HepG2 (cell line): ENCODE measurements around the gene FITM1. TPM values are rescaled to one million over a fixed set of nuclear protein-coding genes. Genes with fewer than 3 reads are reported as not detected.

Experiments used
- CEBPG ChIP-seq: IDR thresholded peaks from 2 replicates; pipeline ENCODE4 v1.6.1; 2016
- FOXM1 ChIP-seq: sonication (generic); formaldehyde crosslinking; IDR thresholded peaks from 2 replicates; pipeline ENCODE4 v1.5.0; 2020; ENCODE audit warnings: missing genetic modification reagents
- GATAD2A ChIP-seq: IDR thresholded peaks from 2 replicates; pipeline ENCODE4 v1.6.1; 2016
- HOXA9 ChIP-seq: sonication (generic); formaldehyde crosslinking; IDR thresholded peaks from 2 replicates; pipeline ENCODE4 v1.8.1; 2022; ENCODE audit warnings: missing genetic modification reagents, mild to moderate bottlenecking, moderate library complexity, borderline replicate concordance
- MAFF ChIP-seq: IDR thresholded peaks from 2 replicates; pipeline ENCODE4 v1.6.1; 2011; ENCODE audit warnings: low read depth, low read length, improper control_type of control experiment
- MTF1 ChIP-seq: sonication (generic); formaldehyde crosslinking; IDR thresholded peaks from 2 replicates; pipeline ENCODE4 v1.5.0; 2020; ENCODE audit warnings: missing genetic modification reagents
- MTF2 ChIP-seq: sonication (generic); formaldehyde crosslinking; IDR thresholded peaks from 2 replicates; pipeline ENCODE4 v1.5.0; 2020; ENCODE audit warnings: missing genetic modification reagents, borderline replicate concordance
- NFRKB ChIP-seq: fragments of 450-650 bp; IDR thresholded peaks from 2 replicates; pipeline ENCODE4 v1.6.1; 2017
- NFYB ChIP-seq: sonication (generic); formaldehyde crosslinking; IDR thresholded peaks from 2 replicates; pipeline ENCODE4 v1.4.0; 2020; ENCODE audit warnings: missing genetic modification reagents
- PHF5A ChIP-seq: IDR thresholded peaks from one replicate; pipeline ENCODE4 v1.6.1; 2018; ENCODE audit warnings: low read depth, missing genetic modification reagents; ENCODE audit not compliant: unreplicated experiment
- POLR2AphosphoS2 ChIP-seq: IDR thresholded peaks from 2 replicates; pipeline ENCODE4 v1.6.1; 2011; ENCODE audit warnings: low read depth, low read length, improper control_type of control experiment
- POLR2G ChIP-seq: fragments of 200-400 bp; formaldehyde crosslinking; IDR thresholded peaks from 2 replicates; pipeline ENCODE4 v1.6.1; 2018; ENCODE audit warnings: mild to moderate bottlenecking, low read depth, low read length, moderate library complexity
- RBM39 ChIP-seq: fragments of 200-400 bp; formaldehyde crosslinking; IDR thresholded peaks from one replicate; pipeline ENCODE4 v1.6.1; 2018; ENCODE audit warnings: antibody characterized with exemption, mild to moderate bottlenecking, low read depth, low read length; ENCODE audit not compliant: poor library complexity, severe bottlenecking
- ZBTB7B ChIP-seq: sonication (generic); formaldehyde crosslinking; IDR thresholded peaks from 2 replicates; pipeline ENCODE4 v1.4.0; 2020; ENCODE audit warnings: missing genetic modification reagents
- ZNF12 ChIP-seq: sonication (generic); formaldehyde crosslinking; IDR thresholded peaks from 2 replicates; pipeline ENCODE4 v1.5.0; 2020; ENCODE audit warnings: missing genetic modification reagents
- ZNF138 ChIP-seq: sonication (generic); formaldehyde crosslinking; IDR thresholded peaks from 2 replicates; pipeline ENCODE4 v1.5.0; 2020; ENCODE audit warnings: mild to moderate bottlenecking, low read depth, missing genetic modification reagents
- ZNF747 ChIP-seq: sonication (generic); formaldehyde crosslinking; IDR thresholded peaks from 2 replicates; pipeline ENCODE4 v1.8.1; 2023; ENCODE audit warnings: missing genetic modification reagents, mild to moderate bottlenecking, borderline replicate concordance
- ZNF773 ChIP-seq: sonication (generic); formaldehyde crosslinking; IDR thresholded peaks from 2 replicates; pipeline ENCODE4 v1.4.0; 2020; ENCODE audit warnings: missing genetic modification reagents, borderline replicate concordance
- ZSCAN20 ChIP-seq: sonication (generic); formaldehyde crosslinking; IDR thresholded peaks from 2 replicates; pipeline ENCODE4 v1.4.0; 2020; ENCODE audit warnings: missing genetic modification reagents, mild to moderate bottlenecking, borderline replicate concordance
- polyA plus RNA-seq, 8 experiments: library from polyadenylated mRNA; depleted of rRNA in 3 of 8; stranded (reverse) in 7 of 8; unstranded in 1 of 8; fragments of >200 nt; fragmentation: Illumina TruSeq in 4 of 8; extraction: Trizol in 4 of 8; gene quantifications; 2 replicates each; pipeline versions ENCODE4 v1.2.1 to v1.2.3, GENCODE V29; 2011 to 2016; ENCODE audit warnings: low read depth in 4 of 8, missing spikeins in 1 of 8, mixed read lengths in 1 of 8; ENCODE audit not compliant: insufficient read depth in 1 of 8
- total RNA-seq, 5 experiments: library from RNA; depleted of rRNA; stranded (reverse); fragments of >200 nt; fragmentation: Illumina TruSeq; extraction: Trizol; gene quantifications; 2 replicates each; pipeline ENCODE4 v1.2.3, GENCODE V29; 2016; ENCODE audit warnings: low read depth in 1 of 5
- TF ChIP-seq, protein P1 (sequence below): sonication (generic); formaldehyde crosslinking; IDR thresholded peaks from 2 replicates; pipeline ENCODE4 v1.4.0; 2020; ENCODE audit warnings: missing genetic modification reagents
- TF ChIP-seq, protein P2 (sequence below): sonication (generic); formaldehyde crosslinking; IDR thresholded peaks from 2 replicates; pipeline ENCODE4 v1.4.0; 2020; ENCODE audit warnings: missing genetic modification reagents
- TF ChIP-seq, protein P3 (sequence below): sonication (generic); formaldehyde crosslinking; IDR thresholded peaks from 2 replicates; pipeline ENCODE4 v1.8.1; 2023; ENCODE audit warnings: mild to moderate bottlenecking, moderate library complexity, missing genetic modification reagents
- TF ChIP-seq, protein P4 (sequence below): sonication (generic); formaldehyde crosslinking; conservative IDR thresholded peaks from 2 replicates; pipeline ENCODE4 v1.4.0; 2020; ENCODE audit warnings: missing genetic modification reagents

FITM1 gene
- total and polyA plus RNA-seq, 2 of the 13 experiments (the other 11 are each of a cell fraction or from before 2014, with no cell fraction given), result 2.7 to 5.8 TPM

DNA sequence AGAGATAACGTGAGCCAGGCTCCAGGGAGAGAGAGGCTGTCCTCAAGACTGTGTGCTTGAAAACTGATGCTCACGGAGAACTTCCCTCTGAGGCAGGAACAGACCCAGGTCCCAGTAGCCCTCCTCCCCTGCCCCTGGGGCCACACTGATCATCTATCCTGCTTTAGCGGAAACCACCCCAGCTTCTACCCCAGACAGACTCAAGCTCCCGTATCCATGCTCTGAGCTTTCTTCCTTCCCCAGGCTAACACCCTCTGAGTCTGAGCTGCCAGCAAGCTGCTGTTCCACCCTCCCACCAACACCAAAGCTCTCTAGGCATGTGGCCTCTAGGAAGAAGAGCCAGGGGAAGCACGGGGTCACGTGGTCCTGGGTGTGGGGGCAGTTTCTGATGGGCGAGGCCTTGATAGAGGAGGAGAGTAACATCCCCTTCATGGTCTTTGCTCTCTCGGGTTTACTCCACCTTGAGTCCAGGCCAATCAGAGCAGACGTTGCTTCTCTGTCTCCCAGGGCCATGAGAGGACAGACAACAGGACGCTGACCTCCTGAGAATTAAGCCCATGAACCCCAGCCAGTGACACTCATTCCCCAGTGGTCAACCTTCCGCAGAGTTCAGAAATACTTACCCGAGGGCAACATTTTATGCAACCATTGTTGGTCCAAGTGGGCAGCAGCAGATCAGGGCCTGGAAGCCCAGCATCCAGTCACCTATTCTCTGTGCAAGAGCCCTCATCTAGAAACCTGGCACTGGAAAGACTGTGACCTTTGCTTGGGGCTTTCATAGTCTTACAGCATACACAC, 35.0 kb upstream of the FITM1 start (continued):
- TF ChIP-seq ZBTB7B (CRISPR knock-in tag), result peak; percentile 97
- TF ChIP-seq POLR2G, result peak; percentile 99
- peak; percentile 87 for TF ChIP-seq RBM39
- TF ChIP-seq, protein P1, sequence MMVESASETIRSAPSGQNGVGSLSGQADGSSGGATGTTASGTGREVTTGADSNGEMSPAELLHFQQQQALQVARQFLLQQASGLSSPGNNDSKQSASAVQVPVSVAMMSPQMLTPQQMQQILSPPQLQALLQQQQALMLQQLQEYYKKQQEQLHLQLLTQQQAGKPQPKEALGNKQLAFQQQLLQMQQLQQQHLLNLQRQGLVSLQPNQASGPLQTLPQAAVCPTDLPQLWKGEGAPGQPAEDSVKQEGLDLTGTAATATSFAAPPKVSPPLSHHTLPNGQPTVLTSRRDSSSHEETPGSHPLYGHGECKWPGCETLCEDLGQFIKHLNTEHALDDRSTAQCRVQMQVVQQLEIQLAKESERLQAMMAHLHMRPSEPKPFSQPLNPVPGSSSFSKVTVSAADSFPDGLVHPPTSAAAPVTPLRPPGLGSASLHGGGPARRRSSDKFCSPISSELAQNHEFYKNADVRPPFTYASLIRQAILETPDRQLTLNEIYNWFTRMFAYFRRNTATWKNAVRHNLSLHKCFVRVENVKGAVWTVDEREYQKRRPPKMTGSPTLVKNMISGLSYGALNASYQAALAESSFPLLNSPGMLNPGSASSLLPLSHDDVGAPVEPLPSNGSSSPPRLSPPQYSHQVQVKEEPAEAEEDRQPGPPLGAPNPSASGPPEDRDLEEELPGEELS, result peak; percentile 95
- peak; percentile 81 for TF ChIP-seq CEBPG (CRISPR knock-in tag)
- TF ChIP-seq, protein P2, sequence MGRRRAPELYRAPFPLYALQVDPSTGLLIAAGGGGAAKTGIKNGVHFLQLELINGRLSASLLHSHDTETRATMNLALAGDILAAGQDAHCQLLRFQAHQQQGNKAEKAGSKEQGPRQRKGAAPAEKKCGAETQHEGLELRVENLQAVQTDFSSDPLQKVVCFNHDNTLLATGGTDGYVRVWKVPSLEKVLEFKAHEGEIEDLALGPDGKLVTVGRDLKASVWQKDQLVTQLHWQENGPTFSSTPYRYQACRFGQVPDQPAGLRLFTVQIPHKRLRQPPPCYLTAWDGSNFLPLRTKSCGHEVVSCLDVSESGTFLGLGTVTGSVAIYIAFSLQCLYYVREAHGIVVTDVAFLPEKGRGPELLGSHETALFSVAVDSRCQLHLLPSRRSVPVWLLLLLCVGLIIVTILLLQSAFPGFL (CRISPR knock-in tag), result no peak; the same call in 1 of the 2 replicates
- TF ChIP-seq ZNF773 (CRISPR knock-in tag), result peak; percentile 91; the same call in 1 of the 2 replicates
- TF ChIP-seq ZSCAN20 (CRISPR knock-in tag), result no peak; the same call in 1 of the 2 replicates
- TF ChIP-seq HOXA9 (CRISPR knock-in tag), result no peak
- TF ChIP-seq NFYB (CRISPR knock-in tag), result peak; percentile 90
- TF ChIP-seq MTF2 (CRISPR knock-in tag), result no peak
- TF ChIP-seq MAFF, result 0 out of 2 replicates have a peak, but pooled peaks have one; percentile 7
- TF ChIP-seq PHF5A, result peak; percentile 92
- no peak for TF ChIP-seq NFRKB
- peak; percentile 85 for TF ChIP-seq POLR2AphosphoS2
- TF ChIP-seq GATAD2A (CRISPR knock-in tag), result peak; percentile 94
- TF ChIP-seq FOXM1 (CRISPR knock-in tag), result no peak; the same call in 1 of the 2 replicates
- TF ChIP-seq MTF1 (CRISPR knock-in tag), result no peak; the same call in 1 of the 2 replicates
- TF ChIP-seq, protein P3, sequence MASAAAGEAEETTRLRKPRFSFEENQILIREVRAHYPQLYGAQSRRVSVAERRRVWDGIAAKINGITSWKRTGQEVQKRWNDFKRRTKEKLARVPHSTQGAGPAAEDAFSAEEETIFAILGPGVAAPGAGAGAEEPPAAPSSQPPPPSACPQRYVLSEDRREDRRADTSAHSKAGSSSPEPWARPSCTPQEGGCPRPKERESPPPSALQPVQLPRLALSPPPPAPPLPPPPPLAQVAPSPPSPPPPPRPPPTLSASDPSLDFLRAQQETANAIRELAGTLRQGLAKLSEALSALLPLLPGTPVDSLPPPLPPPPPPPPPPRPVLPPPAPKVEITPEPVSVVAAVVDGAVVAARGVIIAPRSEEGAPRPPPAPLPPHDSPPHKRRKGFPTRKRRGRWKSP (CRISPR knock-in tag), result no peak
- TF ChIP-seq, protein P4, sequence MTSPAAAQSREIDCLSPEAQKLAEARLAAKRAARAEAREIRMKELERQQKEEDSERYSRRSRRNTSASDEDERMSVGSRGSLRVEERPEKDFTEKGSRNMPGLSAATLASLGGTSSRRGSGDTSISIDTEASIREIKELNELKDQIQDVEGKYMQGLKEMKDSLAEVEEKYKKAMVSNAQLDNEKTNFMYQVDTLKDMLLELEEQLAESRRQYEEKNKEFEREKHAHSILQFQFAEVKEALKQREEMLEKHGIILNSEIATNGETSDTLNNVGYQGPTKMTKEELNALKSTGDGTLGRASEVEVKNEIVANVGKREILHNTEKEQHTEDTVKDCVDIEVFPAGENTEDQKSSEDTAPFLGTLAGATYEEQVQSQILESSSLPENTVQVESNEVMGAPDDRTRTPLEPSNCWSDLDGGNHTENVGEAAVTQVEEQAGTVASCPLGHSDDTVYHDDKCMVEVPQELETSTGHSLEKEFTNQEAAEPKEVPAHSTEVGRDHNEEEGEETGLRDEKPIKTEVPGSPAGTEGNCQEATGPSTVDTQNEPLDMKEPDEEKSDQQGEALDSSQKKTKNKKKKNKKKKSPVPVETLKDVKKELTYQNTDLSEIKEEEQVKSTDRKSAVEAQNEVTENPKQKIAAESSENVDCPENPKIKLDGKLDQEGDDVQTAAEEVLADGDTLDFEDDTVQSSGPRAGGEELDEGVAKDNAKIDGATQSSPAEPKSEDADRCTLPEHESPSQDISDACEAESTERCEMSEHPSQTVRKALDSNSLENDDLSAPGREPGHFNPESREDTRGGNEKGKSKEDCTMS, result peak; percentile 80; the same call in 1 of the 2 replicates
- TF ChIP-seq ZNF138 (CRISPR knock-in tag), result no peak; the same call in none of the 2 replicates
- peak; percentile 85 for TF ChIP-seq ZNF12 (CRISPR knock-in tag)
- TF ChIP-seq ZNF747 (CRISPR knock-in tag), result peak; percentile 99; the same call in 1 of the 2 replicates
